ENCODE data around the gene PARP11. TPM values are rescaled to one million over a fixed set of nuclear protein-coding genes. Genes with fewer than 3 reads are reported as not detected.

Gene PARP11
- total and polyA plus RNA-seq, 4 donors: 2.2 to 7.1 (median 4.0) TPM

GRCh38 chr12:3901116-3901515 is 27.9 kb upstream of the PARP11 start:
- no peaks in the 10 kb centered on the region for H3K27me3 ChIP-seq (ENCODE audit: control insufficient read depth in 4 of 4, insufficient read depth in 4 of 4, low read length in 3 of 4)
- H3K9me3 ChIP-seq (ENCODE audit: control insufficient read depth in 4 of 4, low read length in 3 of 4): no peaks in the 10 kb centered on the region
- no peaks in the 10 kb centered on the region for H3K4me1 ChIP-seq (ENCODE audit: control insufficient read depth in 4 of 4, insufficient read depth in 4 of 4, low read length in 3 of 4)
- H3K27ac ChIP-seq (ENCODE audit: low read depth in 1 of 2, low read length in 2 of 2): no peak overlapping the region
- H3K9ac ChIP-seq (ENCODE audit: low read depth in 1 of 2, low read length in 2 of 2): no peak overlapping the region
- DNase-seq (ENCODE audit: low spot score): no peak
- TF ChIP-seq HNF4A (conservative IDR thresholded peaks at IDR 0.05) (no peak), RXRA (IDR thresholded peaks at IDR 0.05) (no peak), JUND (IDR thresholded peaks at IDR 0.05) (no peak), REST (IDR thresholded peaks at IDR 0.05) (no peak), MAX (IDR thresholded peaks at IDR 0.05) (no peak), RAD21 (IDR thresholded peaks at IDR 0.05) (no peak), GABPA (IDR thresholded peaks at IDR 0.05 in 1 of 2, conservative IDR thresholded peaks at IDR 0.05 in 1 of 2) (no peak), CTCF (IDR thresholded peaks at IDR 0.05; ENCODE audit: low read depth, low read length, missing input control) (no peak), EGR1 (IDR thresholded peaks at IDR 0.05; ENCODE audit: low read depth in 2 of 2) (no peak), YY1 (IDR thresholded peaks at IDR 0.05) (no peak), NR2F2 (IDR thresholded peaks at IDR 0.05) (no peak), TAF1 (conservative IDR thresholded peaks at IDR 0.05) (no peak), HNF4G (IDR thresholded peaks at IDR 0.05) (no peak), ZBTB33 (IDR thresholded peaks at IDR 0.05) (no peak), SP1 (IDR thresholded peaks at IDR 0.05) (no peak)
- no peak overlapping the region for H3K4me3 ChIP-seq (ENCODE audit: low read depth in 1 of 3, low read length in 3 of 3)
- H3K36me3 ChIP-seq (ENCODE audit: control insufficient read depth in 4 of 4, insufficient read depth in 3 of 4, low read depth in 1 of 4, low read length in 3 of 4): no peaks in the 10 kb centered on the region

GRCh38 chr12:3898756-3899155 is 25.6 kb upstream of the PARP11 start:
- H3K27me3 ChIP-seq (ENCODE audit: control insufficient read depth in 4 of 4, insufficient read depth in 4 of 4, low read length in 3 of 4): no peaks in the 10 kb centered on the region
- no peak overlapping the region for H3K27ac ChIP-seq (ENCODE audit: low read depth in 1 of 2, low read length in 2 of 2)
- no peak overlapping the region for H3K9ac ChIP-seq (ENCODE audit: low read depth in 1 of 2, low read length in 2 of 2)
- no peaks in the 10 kb centered on the region for H3K36me3 ChIP-seq (ENCODE audit: control insufficient read depth in 4 of 4, insufficient read depth in 3 of 4, low read depth in 1 of 4, low read length in 3 of 4)
- H3K4me1 ChIP-seq (ENCODE audit: control insufficient read depth in 4 of 4, insufficient read depth in 4 of 4, low read length in 3 of 4): no peaks in the 10 kb centered on the region
- DNase-seq (ENCODE audit: low spot score): no peak
- no peak overlapping the region for H3K4me3 ChIP-seq (ENCODE audit: low read depth in 1 of 3, low read length in 3 of 3)
- H3K9me3 ChIP-seq (ENCODE audit: control insufficient read depth in 4 of 4, low read length in 3 of 4): no peaks in the 10 kb centered on the region
- no peak for TF ChIP-seq FOXA1 (IDR thresholded peaks at IDR 0.05)
- no peak for TF ChIP-seq ATF3 (IDR thresholded peaks at IDR 0.05)
- no peak for TF ChIP-seq HNF4A (conservative IDR thresholded peaks at IDR 0.05)
- TF ChIP-seq YY1 (IDR thresholded peaks at IDR 0.05): no peak
- 81% methylated on average over 3 of the region's 3 CpGs for WGBS

Data from liver (tissue), 9 donors.